ENCODE data around the gene NFIB.

Gene NFIB

GRCh38 chr9:14251154-14252071 is 62.5 kb downstream of the NFIB start:
- H2AK5ac ChIP-seq (ENCODE audit: low read length), result no peak overlapping the region
- H2BK5ac ChIP-seq (ENCODE audit: low read length), result peak overlapping the region; percentile 13
- no peak overlapping the region for H2BK120ac ChIP-seq (ENCODE audit: low read depth, low read length)
- WGBS (ENCODE audit: extremely low coverage, insufficient coverage, low lambda C conversion rate), result no CpG with 5 or more reads among the region's 10 CpGs
- no peak overlapping the region for H2BK15ac ChIP-seq (replicated peaks; ENCODE audit: low read depth)
- H3K27ac ChIP-seq (ENCODE audit: low read depth, low read length), result peak overlapping the region; percentile 36
- H3K23ac ChIP-seq (ENCODE audit: low read length), result peak overlapping the region; percentile 48
- H3K4ac ChIP-seq (ENCODE audit: low read depth, low read length), result peak overlapping the region; percentile 81
- H3K4me1 ChIP-seq (ENCODE audit: control insufficient read depth, low read depth, low read length), result peaks cover 12% of the 10 kb centered on the region
- peak; percentile 93 for DNase-seq
- no peak overlapping the region for H4K5ac ChIP-seq (ENCODE audit: low read length)
- H3K4me3 ChIP-seq (ENCODE audit: low read length), result no peak overlapping the region
- no peak overlapping the region for H3K4me2 ChIP-seq (ENCODE audit: low read length)
- H3K27me3 ChIP-seq (ENCODE audit: insufficient read depth, low read length, poor library complexity), result no peaks in the 10 kb centered on the region
- peak overlapping the region; percentile 50 for H3K56ac ChIP-seq (ENCODE audit: low read length)
- H3K79me2 ChIP-seq (ENCODE audit: control insufficient read depth, insufficient read depth, low read length), result no peaks in the 10 kb centered on the region
- peak overlapping the region; percentile 44 for H3K18ac ChIP-seq (ENCODE audit: low read length)
- no peak overlapping the region for H4K8ac ChIP-seq (ENCODE audit: low read depth, low read length)
- peak overlapping the region; percentile 25 for H3K9ac ChIP-seq (ENCODE audit: low read length)
- H3K36me3 ChIP-seq (ENCODE audit: control insufficient read depth, insufficient read depth, low read length), result no peaks in the 10 kb centered on the region
- peaks cover 2% of the 10 kb centered on the region for H3K79me1 ChIP-seq (ENCODE audit: low read length)

- Histone ChIP-seq H3K36me3 (ENCODE audit: control insufficient read depth, insufficient read depth, low read length) (no peaks in the 10 kb centered on the region), H4K8ac (ENCODE audit: low read depth, low read length) (no peak overlapping the region), H3K4me1 (ENCODE audit: control insufficient read depth, low read depth, low read length) (peaks cover 14% of the 10 kb centered on the region), H3K9ac (ENCODE audit: low read length) (no peak overlapping the region), H3K79me2 (ENCODE audit: control insufficient read depth, insufficient read depth, low read length) (no peaks in the 10 kb centered on the region), H3K23ac (ENCODE audit: low read length) (no peak overlapping the region), H3K18ac (ENCODE audit: low read length) (no peak overlapping the region), H3K27me3 (ENCODE audit: insufficient read depth, low read length, poor library complexity) (no peaks in the 10 kb centered on the region), H4K5ac (ENCODE audit: low read length) (no peak overlapping the region), H3K79me1 (ENCODE audit: low read length) (peaks cover 2% of the 10 kb centered on the region), H2AK5ac (ENCODE audit: low read length) (no peak overlapping the region), H2BK15ac (replicated peaks; ENCODE audit: low read depth) (no peak overlapping the region), H2BK5ac (ENCODE audit: low read length) (no peak overlapping the region), H3K56ac (ENCODE audit: low read length) (no peak overlapping the region), H3K4me2 (ENCODE audit: low read length) (no peak overlapping the region), H3K4ac (ENCODE audit: low read depth, low read length) (no peak overlapping the region), H3K27ac (ENCODE audit: low read depth, low read length) (no peak overlapping the region), H2BK120ac (ENCODE audit: low read depth, low read length) (no peak overlapping the region), H3K4me3 (ENCODE audit: low read length) (no peak overlapping the region)
- WGBS (ENCODE audit: extremely low coverage, insufficient coverage, low lambda C conversion rate), result no CpG with 5 or more reads among the region's 1 CpG
- no peak for DNase-seq
Measured at GRCh38 chr9:14250794-14251153, 63.2 kb downstream of the NFIB start.

- H3K4me3 ChIP-seq (ENCODE audit: low read length), result no peak overlapping the region
- no peak overlapping the region for H2BK120ac ChIP-seq (ENCODE audit: low read depth, low read length)
- H4K8ac ChIP-seq (ENCODE audit: low read depth, low read length), result no peak overlapping the region
- H2AK5ac ChIP-seq (ENCODE audit: low read length), result no peak overlapping the region
- no peak for DNase-seq
- H3K4me1 ChIP-seq (ENCODE audit: control insufficient read depth, low read depth, low read length), result peaks cover 14% of the 10 kb centered on the region
- H3K23ac ChIP-seq (ENCODE audit: low read length), result no peak overlapping the region
- no peak overlapping the region for H3K4ac ChIP-seq (ENCODE audit: low read depth, low read length)
- no peak overlapping the region for H3K9ac ChIP-seq (ENCODE audit: low read length)
- no peak overlapping the region for H3K27ac ChIP-seq (ENCODE audit: low read depth, low read length)
- H4K5ac ChIP-seq (ENCODE audit: low read length), result no peak overlapping the region
- H2BK15ac ChIP-seq (replicated peaks; ENCODE audit: low read depth), result peak overlapping the region; percentile 85
- no peak overlapping the region for H2BK5ac ChIP-seq (ENCODE audit: low read length)
- H3K36me3 ChIP-seq (ENCODE audit: control insufficient read depth, insufficient read depth, low read length), result no peaks in the 10 kb centered on the region
- WGBS (ENCODE audit: extremely low coverage, insufficient coverage, low lambda C conversion rate), result no CpG with 5 or more reads among the region's 2 CpGs
- no peaks in the 10 kb centered on the region for H3K79me2 ChIP-seq (ENCODE audit: control insufficient read depth, insufficient read depth, low read length)
- H3K4me2 ChIP-seq (ENCODE audit: low read length), result no peak overlapping the region
- H3K79me1 ChIP-seq (ENCODE audit: low read length), result peaks cover 2% of the 10 kb centered on the region
- no peaks in the 10 kb centered on the region for H3K27me3 ChIP-seq (ENCODE audit: insufficient read depth, low read length, poor library complexity)
- H3K18ac ChIP-seq (ENCODE audit: low read length), result peak overlapping the region; percentile 80
- no peak overlapping the region for H3K56ac ChIP-seq (ENCODE audit: low read length)
Measured at GRCh38 chr9:14249527-14249926, 64.4 kb downstream of the NFIB start.

- Histone ChIP-seq H2BK5ac (ENCODE audit: low read length) (no peak overlapping the region), H3K27me3 (ENCODE audit: insufficient read depth, low read length, poor library complexity) (no peaks in the 10 kb centered on the region), H2BK15ac (replicated peaks; ENCODE audit: low read depth) (no peak overlapping the region), H3K79me1 (ENCODE audit: low read length) (peaks cover 2% of the 10 kb centered on the region), H3K18ac (ENCODE audit: low read length) (no peak overlapping the region), H3K4me3 (ENCODE audit: low read length) (no peak overlapping the region), H4K5ac (ENCODE audit: low read length) (no peak overlapping the region), H3K9ac (ENCODE audit: low read length) (no peak overlapping the region), H3K4ac (ENCODE audit: low read depth, low read length) (no peak overlapping the region), H2BK120ac (ENCODE audit: low read depth, low read length) (no peak overlapping the region), H2AK5ac (ENCODE audit: low read length) (no peak overlapping the region), H3K79me2 (ENCODE audit: control insufficient read depth, insufficient read depth, low read length) (no peaks in the 10 kb centered on the region), H3K56ac (ENCODE audit: low read length) (no peak overlapping the region), H4K8ac (ENCODE audit: low read depth, low read length) (no peak overlapping the region), H3K4me2 (ENCODE audit: low read length) (no peak overlapping the region), H3K23ac (ENCODE audit: low read length) (no peak overlapping the region), H3K4me1 (ENCODE audit: control insufficient read depth, low read depth, low read length) (peaks cover 14% of the 10 kb centered on the region), H3K27ac (ENCODE audit: low read depth, low read length) (no peak overlapping the region), H3K36me3 (ENCODE audit: control insufficient read depth, insufficient read depth, low read length) (no peaks in the 10 kb centered on the region)
- DNase-seq, result no peak
- no CpG with 5 or more reads among the region's 1 CpG for WGBS (ENCODE audit: extremely low coverage, insufficient coverage, low lambda C conversion rate)
Measured at GRCh38 chr9:14248149-14248548, 65.8 kb downstream of the NFIB start.

GRCh38 chr9:14247577-14247976 is 66.4 kb downstream of the NFIB start:
- no peak for DNase-seq
- Histone ChIP-seq H3K36me3 (ENCODE audit: control insufficient read depth, insufficient read depth, low read length) (no peaks in the 10 kb centered on the region), H3K56ac (ENCODE audit: low read length) (no peak overlapping the region), H2BK120ac (ENCODE audit: low read depth, low read length) (no peak overlapping the region), H3K27ac (ENCODE audit: low read depth, low read length) (no peak overlapping the region), H2AK5ac (ENCODE audit: low read length) (no peak overlapping the region), H3K4me2 (ENCODE audit: low read length) (no peak overlapping the region), H3K4me3 (ENCODE audit: low read length) (no peak overlapping the region), H3K79me1 (ENCODE audit: low read length) (peaks cover 2% of the 10 kb centered on the region), H3K9ac (ENCODE audit: low read length) (no peak overlapping the region), H3K18ac (ENCODE audit: low read length) (no peak overlapping the region), H2BK5ac (ENCODE audit: low read length) (no peak overlapping the region), H4K5ac (ENCODE audit: low read length) (no peak overlapping the region), H3K4me1 (ENCODE audit: control insufficient read depth, low read depth, low read length) (peaks cover 14% of the 10 kb centered on the region), H3K4ac (ENCODE audit: low read depth, low read length) (no peak overlapping the region), H3K27me3 (ENCODE audit: insufficient read depth, low read length, poor library complexity) (no peaks in the 10 kb centered on the region), H3K23ac (ENCODE audit: low read length) (no peak overlapping the region), H2BK15ac (replicated peaks; ENCODE audit: low read depth) (no peak overlapping the region), H3K79me2 (ENCODE audit: control insufficient read depth, insufficient read depth, low read length) (no peaks in the 10 kb centered on the region), H4K8ac (ENCODE audit: low read depth, low read length) (no peak overlapping the region)
- WGBS (ENCODE audit: extremely low coverage, insufficient coverage, low lambda C conversion rate), result no CpG with 5 or more reads among the region's 1 CpG

Data from mesendoderm (in vitro differentiated cells).